HG02678 (cell line): Measurements from ENCODE around the gene NAA60.
A peak's percentile ranks its signal among the peaks of the same experiment; 100 is the strongest.

ENCODE experiments used
- ATAC-seq: cut with Tn5 transposase; IDR thresholded peaks from one replicate; pipeline ENCODE4 v1.9.1; 2021; ENCODE audit warnings: mild to moderate bottlenecking, moderate library complexity; ENCODE audit not compliant: unreplicated experiment

Gene NAA60

DNA sequence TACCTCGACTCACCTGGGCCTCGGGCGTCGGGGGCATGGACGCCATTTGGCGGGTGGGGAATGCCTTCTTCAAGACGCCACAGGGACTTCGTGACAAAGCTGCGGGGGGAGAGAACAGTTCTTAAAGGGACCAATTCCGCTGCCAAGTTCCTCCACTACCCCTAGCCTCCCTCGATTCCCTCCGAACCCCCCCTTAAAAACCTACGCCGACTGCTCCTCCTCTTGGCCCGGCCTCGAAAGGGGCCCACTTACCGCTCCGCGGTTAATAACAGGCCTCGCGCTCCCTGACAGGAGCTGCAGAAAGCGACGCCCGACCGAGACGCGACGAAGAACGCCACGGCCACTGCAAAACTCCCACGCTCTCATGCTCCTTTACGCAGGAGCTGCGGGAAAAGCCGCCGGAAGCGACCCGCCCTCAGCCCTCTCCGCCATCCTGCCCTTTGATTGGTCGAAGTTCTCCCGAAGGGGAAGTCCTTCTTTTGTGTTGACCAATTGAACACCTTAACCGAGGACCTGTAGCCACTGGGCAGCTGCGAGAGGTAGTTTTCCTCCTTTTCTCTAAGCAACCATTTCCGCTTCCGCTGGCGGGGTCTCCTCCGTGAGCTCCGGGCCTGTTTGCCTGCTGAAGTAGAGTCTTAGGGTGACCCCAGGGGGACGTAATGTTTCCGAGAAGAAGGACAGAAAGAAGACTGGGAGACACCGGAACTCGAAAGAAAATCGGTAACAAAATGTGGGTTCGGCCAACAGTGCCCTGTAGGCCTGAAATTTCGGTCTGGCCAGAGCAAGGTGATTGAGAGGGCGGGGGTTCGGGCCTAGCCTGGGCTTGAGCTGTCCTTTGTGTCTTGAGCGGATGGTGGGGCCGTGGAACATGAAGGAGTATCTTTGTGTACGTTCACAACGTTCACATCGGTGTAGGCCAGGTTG is at the start of gene NAA60, which contains the start of gene ZNF597:
Gene NAA60, plus strand, starts transcription at position 573 of the 924 bp plus-strand sequence. CDS start 32,548 bp downstream, outside the sequence.
Gene ZNF597, minus strand, starts transcription at position 397 of the 924 bp plus-strand sequence. Its CDS starts 351 bp downstream, at position 46.
- ATAC-seq = peak; percentile 97

GRCh38 chr16:3400446-3400778 is 43.1 kb upstream of the NAA60 start:
- ATAC-seq = no peak

- peak; percentile 98 for ATAC-seq
Observed at GRCh38 chr16:3400779-3401688, 42.4 kb upstream of the NAA60 start, which contains the start of the genes ZNF174 and ZSCAN32. TSS of gene ZNF174 (plus strand) at chr16:3401215. CDS start at chr16:3402005, 790 bp downstream. TSS of gene ZSCAN32 (minus strand) at chr16:3401004. CDS start at chr16:3397557, 3,447 bp downstream.

DNA sequence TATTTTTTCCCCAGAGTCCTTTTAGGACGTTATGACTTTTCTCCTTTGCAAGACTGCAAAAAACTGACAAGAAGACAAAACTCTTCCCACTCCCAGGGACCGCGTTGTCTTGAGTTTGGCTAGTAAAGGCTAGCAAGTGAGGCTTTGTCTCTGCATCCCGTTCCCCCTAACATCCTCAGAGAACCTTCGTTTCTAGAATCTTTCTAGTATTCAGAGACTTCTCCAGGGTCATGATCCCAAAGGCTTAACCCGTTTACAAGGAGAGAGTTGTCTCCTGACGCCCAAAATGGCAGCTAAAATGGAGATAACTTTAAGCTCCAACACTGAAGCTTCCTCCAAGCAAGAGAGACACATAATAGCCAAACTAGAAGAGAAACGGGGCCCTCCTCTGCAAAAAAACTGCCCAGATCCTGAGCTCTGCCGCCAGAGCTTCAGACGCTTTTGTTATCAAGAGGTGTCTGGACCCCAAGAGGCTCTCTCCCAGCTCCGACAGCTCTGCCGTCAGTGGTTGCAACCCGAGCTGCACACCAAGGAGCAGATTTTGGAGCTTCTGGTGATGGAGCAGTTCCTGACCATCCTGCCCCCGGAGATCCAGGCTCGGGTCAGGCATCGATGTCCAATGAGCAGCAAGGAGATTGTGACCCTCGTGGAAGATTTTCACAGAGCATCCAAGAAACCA is 41.6 kb upstream of the NAA60 start:
- no peak for ATAC-seq

- no peak for ATAC-seq
Observed at GRCh38 chr16:3408561-3409197, 34.8 kb upstream of the NAA60 start.

DNA sequence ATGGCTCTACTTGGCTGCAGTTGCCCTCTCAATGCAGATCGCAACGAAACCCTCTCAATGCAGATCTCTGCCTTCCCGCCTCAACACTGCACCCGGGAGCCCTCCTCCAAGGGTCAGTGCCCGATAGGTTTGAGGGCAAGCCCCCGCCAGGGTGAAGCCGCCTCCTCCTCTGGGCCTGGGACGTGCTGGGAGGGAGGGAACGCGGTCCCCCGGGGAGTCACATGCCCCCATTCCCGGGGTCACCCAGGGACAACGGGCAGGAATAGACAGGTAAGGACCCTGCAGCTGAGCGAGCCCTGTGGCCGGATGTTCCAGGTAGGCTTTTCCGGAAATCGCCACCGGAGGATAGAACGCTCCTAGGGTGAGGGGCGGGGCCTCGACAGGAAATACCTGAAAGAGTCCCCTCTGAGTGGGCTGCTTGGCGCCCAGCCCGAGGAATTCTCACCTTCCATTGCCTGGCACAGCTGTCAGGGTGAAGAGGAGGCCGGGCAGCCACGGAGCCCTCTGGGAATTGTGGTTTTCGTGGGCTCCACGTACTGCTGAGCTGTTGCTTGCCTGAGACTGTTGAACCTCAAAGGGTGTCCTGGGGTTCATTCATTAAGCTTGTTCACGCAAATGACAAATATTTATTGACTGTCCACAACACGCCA is 29.6 kb upstream of the NAA60 start:
- ATAC-seq = no peak

GRCh38 chr16:3431779-3432219 is 11.7 kb upstream of the NAA60 start:
- peak; percentile 57 for ATAC-seq

GRCh38 chr16:3434373-3434772 is 9.1 kb upstream of the NAA60 start:
- ATAC-seq = no peak

- ATAC-seq = no peak
Observed at GRCh38 chr16:3439637-3440036, 3.8 kb upstream of the NAA60 start.

- ATAC-seq = peak; percentile 16
Observed at GRCh38 chr16:3444032-3444388, 530 bp downstream of the NAA60 start.

GRCh38 chr16:3454093-3454492 is 10.6 kb downstream of the NAA60 start:
- no peak for ATAC-seq

DNA sequence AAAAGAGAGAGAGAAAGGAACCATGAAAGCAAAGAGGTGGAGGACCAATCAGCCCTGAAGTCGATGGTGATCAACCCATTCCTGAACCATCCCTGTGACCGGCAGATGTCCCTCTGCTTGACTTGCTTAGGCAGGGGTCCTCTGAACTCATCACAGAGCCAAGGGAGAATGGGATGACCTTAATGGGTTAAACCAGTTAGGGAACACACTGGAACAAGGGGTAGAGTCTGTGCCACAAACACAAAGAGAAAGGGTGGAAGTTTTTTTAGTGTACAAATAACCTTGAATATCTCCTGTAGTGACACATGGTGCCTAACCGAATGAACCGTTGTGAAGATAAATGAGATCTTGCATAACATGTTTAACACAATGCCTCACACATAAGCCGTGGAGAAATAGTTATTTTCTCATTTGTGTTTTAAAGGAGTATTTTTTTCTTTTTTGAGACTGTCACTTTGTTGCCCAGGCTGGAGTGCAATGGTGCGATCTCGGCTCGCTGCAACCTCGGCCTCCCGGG is 11.2 kb downstream of the NAA60 start:
- ATAC-seq = no peak

- peak; percentile 85 for ATAC-seq
Observed at GRCh38 chr16:3457434-3458252, 14.2 kb downstream of the NAA60 start.

GRCh38 chr16:3458278-3458851 is 14.9 kb downstream of the NAA60 start:
- ATAC-seq = peak; percentile 6

- peak; percentile 39 for ATAC-seq
Observed at GRCh38 chr16:3458852-3459361, 15.4 kb downstream of the NAA60 start.

DNA sequence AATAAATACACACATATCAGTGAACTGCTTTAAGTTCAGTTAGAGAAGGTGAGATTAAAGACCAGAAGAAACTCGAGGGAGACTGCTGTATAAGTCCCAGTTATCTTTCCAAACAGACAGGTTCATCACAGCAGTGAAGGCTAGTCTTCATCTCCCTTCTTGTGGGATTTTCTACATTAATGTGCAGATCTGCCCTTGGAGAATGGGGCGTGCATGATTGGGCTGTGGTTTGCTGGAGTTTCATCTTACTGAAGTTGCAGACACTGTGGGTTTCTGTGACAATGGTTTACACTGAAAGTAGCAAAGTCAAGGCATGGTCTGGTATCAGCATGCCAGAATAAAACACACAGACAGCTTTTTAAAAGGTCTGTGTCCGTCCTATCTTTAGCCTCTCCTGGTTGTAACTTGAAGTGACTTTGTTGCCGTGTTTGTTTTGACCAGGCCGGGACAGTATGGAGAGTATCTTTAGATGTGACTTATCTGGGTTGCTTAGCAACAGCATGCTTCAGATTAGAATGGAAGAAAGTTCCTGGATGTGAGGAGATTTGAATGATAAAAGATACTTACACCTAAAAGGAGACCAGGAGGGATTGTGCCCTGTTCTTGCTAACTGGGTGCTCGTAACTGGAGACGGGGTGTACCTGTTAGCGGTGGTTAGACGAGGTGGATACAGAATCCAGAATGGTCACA is 16.1 kb downstream of the NAA60 start:
- no peak for ATAC-seq

DNA sequence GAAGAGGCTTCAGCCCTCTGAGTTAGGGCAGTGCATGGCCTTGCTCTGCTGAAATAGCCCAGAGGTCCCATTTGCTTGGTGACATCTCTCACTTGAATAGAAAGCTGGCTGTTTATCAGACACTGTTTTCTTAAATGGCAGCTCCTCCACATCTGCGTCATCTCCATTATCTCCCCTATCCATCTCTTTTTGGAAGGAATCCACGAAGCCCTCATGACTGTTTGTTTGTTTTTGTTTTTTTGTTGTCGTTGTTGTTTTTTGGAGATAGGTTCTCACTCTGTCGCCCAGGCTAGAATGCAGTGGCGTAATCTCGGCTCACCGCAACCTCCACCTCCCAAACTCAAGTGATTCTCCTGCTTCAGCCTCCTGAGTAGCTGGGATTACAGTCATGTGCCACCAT is 16.6 kb downstream of the NAA60 start:
- ATAC-seq = no peak
